ENCODE measurements around the gene PTCD1.

DNA sequence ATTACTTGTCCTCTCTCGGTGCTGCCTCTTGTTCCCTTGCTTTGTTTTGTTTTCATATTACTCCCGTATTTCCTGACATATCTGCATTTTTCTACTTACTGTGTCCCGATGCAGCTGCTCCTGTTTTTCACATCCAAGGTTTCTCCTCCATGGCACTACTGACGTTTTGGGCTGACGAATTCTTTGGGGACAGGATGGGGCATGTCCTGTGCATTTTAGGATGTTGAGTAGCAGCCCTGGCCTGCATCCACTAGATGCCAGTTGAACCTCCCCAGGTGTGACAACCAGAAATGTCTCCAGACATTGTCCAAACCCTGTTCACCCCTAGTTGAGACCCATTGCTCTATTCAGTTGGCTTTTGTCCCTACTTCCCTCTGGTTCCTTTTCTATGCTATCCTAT, 46.5 kb upstream of the PTCD1 start:
- TF ChIP-seq, protein P1, sequence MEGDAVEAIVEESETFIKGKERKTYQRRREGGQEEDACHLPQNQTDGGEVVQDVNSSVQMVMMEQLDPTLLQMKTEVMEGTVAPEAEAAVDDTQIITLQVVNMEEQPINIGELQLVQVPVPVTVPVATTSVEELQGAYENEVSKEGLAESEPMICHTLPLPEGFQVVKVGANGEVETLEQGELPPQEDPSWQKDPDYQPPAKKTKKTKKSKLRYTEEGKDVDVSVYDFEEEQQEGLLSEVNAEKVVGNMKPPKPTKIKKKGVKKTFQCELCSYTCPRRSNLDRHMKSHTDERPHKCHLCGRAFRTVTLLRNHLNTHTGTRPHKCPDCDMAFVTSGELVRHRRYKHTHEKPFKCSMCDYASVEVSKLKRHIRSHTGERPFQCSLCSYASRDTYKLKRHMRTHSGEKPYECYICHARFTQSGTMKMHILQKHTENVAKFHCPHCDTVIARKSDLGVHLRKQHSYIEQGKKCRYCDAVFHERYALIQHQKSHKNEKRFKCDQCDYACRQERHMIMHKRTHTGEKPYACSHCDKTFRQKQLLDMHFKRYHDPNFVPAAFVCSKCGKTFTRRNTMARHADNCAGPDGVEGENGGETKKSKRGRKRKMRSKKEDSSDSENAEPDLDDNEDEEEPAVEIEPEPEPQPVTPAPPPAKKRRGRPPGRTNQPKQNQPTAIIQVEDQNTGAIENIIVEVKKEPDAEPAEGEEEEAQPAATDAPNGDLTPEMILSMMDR (IDR thresholded peaks at IDR 0.05 in 8 of 11, conservative IDR thresholded peaks at IDR 0.05 in 3 of 11) = no peak
- TF ChIP-seq POLR2A (IDR thresholded peaks at IDR 0.05) (no peak), POLR2AphosphoS5 (IDR thresholded peaks at IDR 0.05) (no peak)

Measured in spleen (tissue), 7 donors.